Left lobe of liver (tissue), 2 donors: ENCODE results near the gene CLGN. TPM values are rescaled to one million over a fixed set of nuclear protein-coding genes. Genes with fewer than 3 reads are reported as not detected.

Experiments used
- ATAC-seq: fragments of 200-7000 bp; cut with Tn5 transposase; one replicate; pipeline ENCODE4 v1.9.1; 2020; ENCODE audit warnings: mild to moderate bottlenecking, moderate library complexity
- DNase-seq: peaks from one replicate; pipeline ENCODE4 v3.0.0-alpha.2; 2020; ENCODE audit warnings: low spot score
- total RNA-seq: library from RNA; stranded (reverse); gene quantifications from one replicate; pipeline ENCODE4 v1.2.1, GENCODE V29; 2021
- donor health status: DM: no; HTN: no; CAD: no; lungs with moderate emphysema.
- donor health status: DM: no; HTN: yes; CAD: no.

CLGN gene
- total RNA-seq, 1 donor from 2014 or later: 0.50 TPM

GRCh38 chr4:140382732-140383131 lies 44.7 kb downstream of the CLGN start:
- no peak for DNase-seq
- no peak for ATAC-seq

- peak; percentile 45 for ATAC-seq
- no peak for DNase-seq
Measured at GRCh38 chr4:140374130-140374477, 53.3 kb downstream of the CLGN start.

- DNase-seq (peak; percentile 100), ATAC-seq (peak; percentile 95)
Measured at GRCh38 chr4:140373328-140374129, 53.9 kb downstream of the CLGN start, which contains the start of gene SCOC. Gene SCOC, plus strand, starts transcription at chr4:140373646. Its CDS starts 5,525 bp downstream, at chr4:140379171.

- peak; percentile 15 for ATAC-seq
- no peak for DNase-seq
Measured at GRCh38 chr4:140372751-140373327, 54.6 kb downstream of the CLGN start.

- ATAC-seq (no peak), DNase-seq (no peak)
Measured at GRCh38 chr4:140368686-140369085, 58.8 kb downstream of the CLGN start.

GRCh38 chr4:140367738-140368137 lies 59.7 kb downstream of the CLGN start:
- no peak for DNase-seq
- ATAC-seq: no peak

GRCh38 chr4:140363558-140363957 lies 63.9 kb downstream of the CLGN start:
- DNase-seq (no peak), ATAC-seq (no peak)

GRCh38 chr4:140363051-140363450 lies 64.4 kb downstream of the CLGN start:
- no peak for DNase-seq
- peak; percentile 27 for ATAC-seq

GRCh38 chr4:140361099-140361498 lies 66.3 kb downstream of the CLGN start:
- ATAC-seq: no peak
- no peak for DNase-seq

- DNase-seq (peak; percentile 78), ATAC-seq (peak; percentile 97)
Measured at GRCh38 chr4:140359562-140360427, 67.7 kb downstream of the CLGN start.

- ATAC-seq (no peak), DNase-seq (no peak)
Measured at GRCh38 chr4:140358281-140358680, 69.2 kb downstream of the CLGN start.

- ATAC-seq (no peak), DNase-seq (no peak)
Measured at GRCh38 chr4:140357868-140358267, 69.6 kb downstream of the CLGN start.

GRCh38 chr4:140355288-140355687 lies 72.2 kb downstream of the CLGN start:
- ATAC-seq: peak; percentile 64
- DNase-seq: no peak

GRCh38 chr4:140353786-140354185 lies 73.7 kb downstream of the CLGN start:
- DNase-seq (no peak), ATAC-seq (no peak)

- ATAC-seq: no peak
Measured at GRCh38 chr4:140351093-140352075, 76.1 kb downstream of the CLGN start.

GRCh38 chr4:140349816-140350215 lies 77.6 kb downstream of the CLGN start:
- ATAC-seq (no peak), DNase-seq (no peak)

More at GRCh38 chr4:140351093-140352075, 76.1 kb downstream of the CLGN start:
- no peak for DNase-seq

GRCh38 chr4:140346136-140346535 lies 81.3 kb downstream of the CLGN start:
- DNase-seq: no peak

GRCh38 chr4:140344621-140345020 lies 82.8 kb downstream of the CLGN start:
- ATAC-seq (no peak), DNase-seq (no peak)

More at GRCh38 chr4:140346136-140346535, 81.3 kb downstream of the CLGN start:
- ATAC-seq: no peak

- ATAC-seq (peak; percentile 37), DNase-seq (no peak)
Measured at GRCh38 chr4:140344101-140344500, 83.3 kb downstream of the CLGN start.

GRCh38 chr4:140343303-140343702 lies 84.1 kb downstream of the CLGN start:
- peak; percentile 87 for ATAC-seq

More at GRCh38 chr4:140343303-140343702, 84.1 kb downstream of the CLGN start:
- peak; percentile 51 for DNase-seq
